CD4-positive, CD25-positive, alpha-beta regulatory T cell (primary cell): Measurements from ENCODE around the gene MAP2K5. TPM values are rescaled to one million over a fixed set of nuclear protein-coding genes. Genes with fewer than 3 reads are reported as not detected.

Source experiments
- ATAC-seq, 2 donors: fragments of 150-1000 bp; cut with Tn5 transposase; one replicate each; pipeline ENCODE4 v1.10.0; 2021; ENCODE audit warnings: low read depth in 2 of 2, moderate number of reproducible peaks in 2 of 2, moderate library complexity in 1 of 2
- DNase-seq, 3 donors: peaks; one replicate each; pipeline versions ENCODE4 v3.0.0 to v3.0.0-alpha.2; 2012 to 2022; ENCODE audit warnings: mixed read lengths in 1 of 3
- H3K27ac ChIP-seq: one replicate; pipeline ENCODE4 v1.7.0; 2013; ENCODE audit warnings: mild to moderate bottlenecking, low read length; ENCODE audit not compliant: insufficient read depth, poor library complexity, severe bottlenecking
- H3K27me3 ChIP-seq: one replicate; pipeline ENCODE4 v1.7.0; 2013; ENCODE audit warnings: low read length; ENCODE audit not compliant: control insufficient read depth, insufficient read depth
- H3K36me3 ChIP-seq: one replicate; pipeline ENCODE4 v1.7.0; 2013; ENCODE audit warnings: mild to moderate bottlenecking, low read length, moderate library complexity; ENCODE audit not compliant: control insufficient read depth, insufficient read depth
- H3K4me1 ChIP-seq: 2 replicates; pipeline ENCODE4 v1.7.0; 2013; ENCODE audit warnings: mild to moderate bottlenecking, low read length; ENCODE audit not compliant: insufficient read depth, control insufficient read depth, poor library complexity, severe bottlenecking
- H3K4me3 ChIP-seq: one replicate; pipeline ENCODE4 v1.7.0; 2013; ENCODE audit warnings: low read depth, mild to moderate bottlenecking, low read length, moderate library complexity
- H3K9me3 ChIP-seq, 2 experiments: 1 replicate in 1 of 2; 2 replicates in 1 of 2; pipeline ENCODE4 v1.7.0; 2013; ENCODE audit warnings: low read length in 2 of 2, mild to moderate bottlenecking in 1 of 2, moderate library complexity in 1 of 2; ENCODE audit not compliant: control insufficient read depth in 2 of 2
- H3K27ac Mint-ChIP-seq, 3 donors: one replicate each; pipeline ENCODE4 v1.8.0; 2020 to 2022; ENCODE audit warnings: mild to moderate bottlenecking in 3 of 3, mixed read lengths in 3 of 3, moderate library complexity in 2 of 3
- H3K27me3 Mint-ChIP-seq: one replicate; pipeline ENCODE4 v1.8.0; 2022; ENCODE audit warnings: mild to moderate bottlenecking, mixed read lengths
- H3K36me3 Mint-ChIP-seq: one replicate; pipeline ENCODE4 v1.8.0; 2020; ENCODE audit warnings: mixed read lengths
- H3K4me1 Mint-ChIP-seq, 4 donors: one replicate each; pipeline ENCODE4 v1.8.0; 2020 to 2022; ENCODE audit warnings: mixed read lengths in 4 of 4, mild to moderate bottlenecking in 1 of 4
- H3K4me3 Mint-ChIP-seq, 4 donors: one replicate each; pipeline ENCODE4 v1.8.0; 2020 to 2022; ENCODE audit warnings: mild to moderate bottlenecking in 4 of 4, mixed read lengths in 4 of 4, moderate library complexity in 3 of 4
- H3K9me3 Mint-ChIP-seq, 7 donors: one replicate each; pipeline ENCODE4 v1.8.0; 2020 to 2022; ENCODE audit warnings: mixed read lengths in 7 of 7, mild to moderate bottlenecking in 3 of 7, moderate library complexity in 2 of 7
- polyA plus RNA-seq, 4 donors: library from polyadenylated mRNA; unstranded; fragments of 300-500 nt; fragmentation: Illumina TruSeq; gene quantifications; one replicate each; pipeline ENCODE4 v1.2.3, GENCODE V29; 2021
- total RNA-seq: library from RNA; stranded (reverse); gene quantifications from one replicate; pipeline ENCODE4 v1.2.3, GENCODE V29; 2022

Gene MAP2K5
- total and polyA plus RNA-seq, 5 donors from 2014 or later, result 14.5 to 30.8 (median 17.0) TPM

- peaks cover 18% of the 10 kb centered on the region for H3K36me3 Mint-ChIP-seq
- no peak overlapping the region for H3K27ac Mint-ChIP-seq
- Histone ChIP-seq H3K27me3 (no peaks in the 10 kb centered on the region), H3K4me3 (no peak overlapping the region), H3K36me3 (no peaks in the 10 kb centered on the region), H3K9me3 (no peaks in the 10 kb centered on the region), H3K4me1 (no peaks in the 10 kb centered on the region), H3K27ac (no peak overlapping the region)
- H3K4me1 Mint-ChIP-seq, result peaks cover 0 to 6% (median 3%) of the 10 kb centered on the region in 4 donors
- DNase-seq (no peak), ATAC-seq (no peak)
- no peak overlapping the region for H3K4me3 Mint-ChIP-seq
- H3K27me3 Mint-ChIP-seq, result no peaks in the 10 kb centered on the region
- H3K9me3 Mint-ChIP-seq, result no peaks in the 10 kb centered on the region
Observed at GRCh38 chr15:67578020-67578600, 35.6 kb downstream of the MAP2K5 start.

GRCh38 chr15:67579164-67579563 lies 36.7 kb downstream of the MAP2K5 start:
- Histone ChIP-seq H3K27ac (no peak overlapping the region), H3K4me1 (no peaks in the 10 kb centered on the region), H3K4me3 (no peak overlapping the region), H3K9me3 (no peaks in the 10 kb centered on the region), H3K27me3 (no peaks in the 10 kb centered on the region), H3K36me3 (no peaks in the 10 kb centered on the region)
- H3K4me1 Mint-ChIP-seq, result peaks cover 0 to 8% (median 4%) of the 10 kb centered on the region in 4 donors
- no peak for ATAC-seq
- no peak overlapping the region for H3K4me3 Mint-ChIP-seq
- H3K9me3 Mint-ChIP-seq, result no peaks in the 10 kb centered on the region
- no peak for DNase-seq
- H3K36me3 Mint-ChIP-seq, result peaks cover 18% of the 10 kb centered on the region
- no peak overlapping the region for H3K27ac Mint-ChIP-seq
- no peaks in the 10 kb centered on the region for H3K27me3 Mint-ChIP-seq

DNA sequence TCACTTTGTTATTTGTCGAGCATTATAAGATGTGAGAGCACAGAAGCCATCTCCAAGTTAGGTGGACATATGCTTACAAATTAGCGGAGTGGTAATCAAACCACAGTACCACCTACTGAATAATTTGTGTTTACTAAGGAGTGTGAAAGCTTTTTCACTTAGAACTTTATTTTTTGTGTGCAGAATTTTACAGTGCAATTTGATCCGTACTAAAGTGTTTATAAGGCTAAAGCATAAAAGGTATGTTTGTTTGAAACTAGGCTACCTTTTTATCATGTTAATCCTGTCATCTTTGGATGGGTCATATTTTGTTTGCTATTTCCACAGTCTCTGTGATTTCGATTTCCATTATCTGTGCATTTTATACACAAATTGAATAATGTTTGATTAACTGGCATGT lies 37.5 kb downstream of the MAP2K5 start:
- Mint-ChIP-seq H3K4me3 (no peak overlapping the region), H3K9me3 (no peaks in the 10 kb centered on the region)

DNA sequence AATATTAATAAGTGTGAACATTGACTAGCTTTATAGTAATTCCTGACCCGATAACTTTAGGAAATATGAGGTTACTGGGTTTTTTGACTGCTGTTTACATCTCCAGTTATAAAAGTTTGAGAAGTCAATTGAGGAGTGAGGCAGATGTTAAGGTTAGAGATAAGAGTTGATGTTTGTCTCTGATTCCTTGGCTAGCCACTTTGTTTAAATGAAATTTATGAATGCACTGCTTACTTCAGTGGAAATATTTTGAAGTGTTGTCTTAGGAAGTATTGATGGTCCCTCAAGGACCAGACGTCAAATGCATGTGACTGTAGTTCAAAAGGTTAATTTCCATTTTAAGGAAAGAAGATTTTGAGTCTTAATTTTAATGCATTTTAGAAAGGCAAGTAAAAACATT lies 41.7 kb downstream of the MAP2K5 start:
- Mint-ChIP-seq H3K27me3 (no peaks in the 10 kb centered on the region), H3K9me3 (no peaks in the 10 kb centered on the region), H3K27ac (no peak overlapping the region), H3K4me1 (peaks cover 0 to 6% (median 2%) of the 10 kb centered on the region in 4 donors), H3K36me3 (peaks cover 47% of the 10 kb centered on the region), H3K4me3 (no peak overlapping the region)
- ATAC-seq (no peak), DNase-seq (no peak)
- H3K4me1 ChIP-seq, result no peaks in the 10 kb centered on the region
- H3K36me3 ChIP-seq, result peaks cover 18% of the 10 kb centered on the region
- H3K4me3 ChIP-seq, result no peak overlapping the region
- no peak overlapping the region for H3K27ac ChIP-seq
- H3K27me3 ChIP-seq, result no peaks in the 10 kb centered on the region
- no peaks in the 10 kb centered on the region for H3K9me3 ChIP-seq

More for the DNA sequence above, 37.5 kb downstream of the MAP2K5 start:
- Histone ChIP-seq H3K9me3 (no peaks in the 10 kb centered on the region), H3K4me1 (no peaks in the 10 kb centered on the region), H3K4me3 (no peak overlapping the region), H3K27ac (no peak overlapping the region), H3K36me3 (no peaks in the 10 kb centered on the region), H3K27me3 (no peaks in the 10 kb centered on the region)
- Mint-ChIP-seq H3K4me1 (peaks cover 0 to 9% (median 4%) of the 10 kb centered on the region in 4 donors), H3K27me3 (no peaks in the 10 kb centered on the region), H3K36me3 (peaks cover 18% of the 10 kb centered on the region), H3K27ac (no peak overlapping the region)
- no peak for ATAC-seq
- DNase-seq, result no peak

DNA sequence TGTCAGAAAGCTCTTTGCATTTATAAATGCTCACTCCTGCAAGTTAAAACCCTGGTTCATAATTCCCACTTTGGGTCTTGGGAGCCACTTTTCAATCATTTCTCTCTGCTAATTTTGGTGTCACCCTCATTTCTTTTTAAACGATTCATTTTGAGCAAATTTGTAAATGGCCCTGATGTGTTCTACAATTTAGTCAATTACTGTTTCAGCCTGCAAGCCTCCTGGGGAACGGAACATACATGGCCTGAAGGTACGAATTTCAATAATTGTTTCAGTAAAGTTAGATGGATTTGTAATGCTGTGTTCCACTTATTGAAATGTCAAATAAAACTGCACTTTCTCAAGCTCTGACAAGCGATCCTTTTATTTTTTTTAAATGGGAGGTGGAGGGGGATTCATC lies 43.2 kb downstream of the MAP2K5 start:
- ATAC-seq, result no peak
- no peak overlapping the region for H3K27ac ChIP-seq
- no peaks in the 10 kb centered on the region for H3K9me3 Mint-ChIP-seq

DNA sequence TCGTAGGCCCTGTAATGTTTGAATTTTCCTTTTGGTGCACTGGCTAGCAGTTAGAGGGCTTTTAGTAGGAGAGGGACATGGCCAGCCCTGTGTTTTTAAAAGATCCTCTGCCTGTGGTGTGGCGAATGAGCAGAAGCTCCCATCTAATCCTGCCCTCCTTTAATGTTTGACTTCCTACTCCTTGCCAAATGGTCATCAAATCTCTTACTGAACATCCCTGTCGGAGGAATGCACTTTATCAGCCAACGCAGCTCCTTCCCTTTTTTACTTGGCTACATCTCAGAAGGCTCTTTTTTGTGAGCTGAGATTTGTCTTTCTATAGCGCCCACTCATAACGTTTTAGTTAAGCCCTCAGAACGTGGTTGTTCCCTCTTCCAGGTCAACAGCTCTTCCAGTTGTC lies 44.8 kb downstream of the MAP2K5 start:
- no peak overlapping the region for H3K27ac Mint-ChIP-seq
- H3K4me3 ChIP-seq, result no peak overlapping the region

More for the DNA sequence above, 43.2 kb downstream of the MAP2K5 start:
- Mint-ChIP-seq H3K27me3 (no peaks in the 10 kb centered on the region), H3K4me3 (no peak overlapping the region), H3K4me1 (peaks cover 0 to 6% (median 2%) of the 10 kb centered on the region in 4 donors), H3K27ac (no peak overlapping the region), H3K36me3 (peaks cover 46% of the 10 kb centered on the region)
- DNase-seq, result no peak
- no peaks in the 10 kb centered on the region for H3K4me1 ChIP-seq
- H3K36me3 ChIP-seq, result peaks cover 18% of the 10 kb centered on the region
- H3K4me3 ChIP-seq, result no peak overlapping the region
- H3K9me3 ChIP-seq, result no peaks in the 10 kb centered on the region
- no peaks in the 10 kb centered on the region for H3K27me3 ChIP-seq

GRCh38 chr15:67587754-67588153 lies 45.3 kb downstream of the MAP2K5 start:
- peaks cover 0 to 8% (median 2%) of the 10 kb centered on the region in 4 donors for H3K4me1 Mint-ChIP-seq
- peaks cover 18% of the 10 kb centered on the region for H3K36me3 ChIP-seq
- H3K4me3 ChIP-seq, result no peak overlapping the region
- DNase-seq (no peak), ATAC-seq (no peak)
- H3K4me3 Mint-ChIP-seq, result no peak overlapping the region
- H3K36me3 Mint-ChIP-seq, result peaks cover 46% of the 10 kb centered on the region
- H3K4me1 ChIP-seq, result no peaks in the 10 kb centered on the region
- H3K27me3 ChIP-seq, result no peaks in the 10 kb centered on the region
- H3K27ac ChIP-seq, result no peak overlapping the region
- no peaks in the 10 kb centered on the region for H3K9me3 Mint-ChIP-seq
- no peaks in the 10 kb centered on the region for H3K9me3 ChIP-seq
- no peak overlapping the region for H3K27ac Mint-ChIP-seq
- no peaks in the 10 kb centered on the region for H3K27me3 Mint-ChIP-seq

More for the DNA sequence above, 44.8 kb downstream of the MAP2K5 start:
- no peaks in the 10 kb centered on the region for H3K9me3 ChIP-seq
- H3K27ac ChIP-seq, result no peak overlapping the region
- H3K36me3 ChIP-seq, result peaks cover 18% of the 10 kb centered on the region
- no peaks in the 10 kb centered on the region for H3K4me1 ChIP-seq
- H3K4me3 Mint-ChIP-seq, result no peak overlapping the region
- peaks cover 0 to 8% (median 2%) of the 10 kb centered on the region in 4 donors for H3K4me1 Mint-ChIP-seq
- ATAC-seq, result no peak
- DNase-seq, result no peak
- no peaks in the 10 kb centered on the region for H3K27me3 Mint-ChIP-seq
- H3K27me3 ChIP-seq, result no peaks in the 10 kb centered on the region
- no peaks in the 10 kb centered on the region for H3K9me3 Mint-ChIP-seq
- H3K36me3 Mint-ChIP-seq, result peaks cover 43% of the 10 kb centered on the region

GRCh38 chr15:67590191-67590590 lies 47.7 kb downstream of the MAP2K5 start:
- DNase-seq (no peak), ATAC-seq (no peak)
- Histone ChIP-seq H3K27ac (no peak overlapping the region), H3K36me3 (peaks cover 33% of the 10 kb centered on the region), H3K4me1 (no peaks in the 10 kb centered on the region), H3K4me3 (no peak overlapping the region), H3K9me3 (no peaks in the 10 kb centered on the region), H3K27me3 (no peaks in the 10 kb centered on the region)
- H3K27me3 Mint-ChIP-seq, result no peaks in the 10 kb centered on the region
- H3K27ac Mint-ChIP-seq, result no peak overlapping the region
- H3K4me3 Mint-ChIP-seq, result peak overlapping the region in 1 of 4 donors; percentile 73
- peaks cover 0 to 5% (median 2%) of the 10 kb centered on the region in 4 donors for H3K4me1 Mint-ChIP-seq
- no peaks in the 10 kb centered on the region for H3K9me3 Mint-ChIP-seq
- H3K36me3 Mint-ChIP-seq, result peaks cover 51% of the 10 kb centered on the region
